Raji (cell line): ENCODE measurements around the gene RFC5.

Experiments
- POLR2A ChIP-seq: IDR thresholded peaks from 2 replicates; pipeline ENCODE4 v1.6.1; 2011; ENCODE audit warnings: low read depth, low read length, control low read depth; ENCODE audit not compliant: insufficient read depth

The RFC5 gene

DNA sequence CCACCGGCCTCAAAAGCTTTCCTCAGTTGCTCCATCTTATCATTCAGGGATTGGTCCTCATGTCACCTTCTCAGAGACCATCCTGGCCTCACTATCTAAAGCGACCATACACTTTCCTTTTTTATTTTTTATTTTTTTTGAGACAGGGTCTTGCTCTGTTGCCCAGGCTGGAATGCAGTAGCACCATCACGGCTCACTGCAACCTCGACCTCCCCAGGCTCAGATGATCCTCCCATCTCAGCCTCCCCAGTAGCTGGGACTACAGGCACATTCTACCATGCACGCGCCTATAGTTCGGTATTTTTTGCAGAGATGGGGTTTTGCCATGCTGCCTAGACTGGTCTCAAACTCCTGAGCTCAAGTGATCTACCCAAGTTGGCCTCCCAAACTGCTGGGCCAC, 41.7 kb downstream of the RFC5 start:
- TF ChIP-seq POLR2A = no peak

DNA sequence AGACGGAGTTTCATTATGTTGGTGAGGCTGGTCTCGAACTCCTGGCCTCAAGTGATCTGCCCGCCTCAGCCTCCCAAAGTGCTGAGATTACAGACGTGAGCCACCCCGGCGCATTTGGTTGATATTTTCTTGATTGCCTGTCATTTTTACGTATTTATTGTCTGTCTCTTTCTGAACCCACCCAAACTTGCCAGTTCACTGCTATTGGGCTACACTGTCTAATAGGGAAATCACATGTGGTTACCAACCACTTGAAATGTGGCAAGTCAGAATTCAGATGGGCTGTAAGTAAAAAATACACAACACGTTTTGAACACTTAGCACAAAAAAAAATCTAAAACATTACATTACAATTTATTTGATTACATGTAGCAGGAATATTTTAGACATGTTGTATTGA, 42.4 kb downstream of the RFC5 start:
- TF ChIP-seq POLR2A = no peak

DNA sequence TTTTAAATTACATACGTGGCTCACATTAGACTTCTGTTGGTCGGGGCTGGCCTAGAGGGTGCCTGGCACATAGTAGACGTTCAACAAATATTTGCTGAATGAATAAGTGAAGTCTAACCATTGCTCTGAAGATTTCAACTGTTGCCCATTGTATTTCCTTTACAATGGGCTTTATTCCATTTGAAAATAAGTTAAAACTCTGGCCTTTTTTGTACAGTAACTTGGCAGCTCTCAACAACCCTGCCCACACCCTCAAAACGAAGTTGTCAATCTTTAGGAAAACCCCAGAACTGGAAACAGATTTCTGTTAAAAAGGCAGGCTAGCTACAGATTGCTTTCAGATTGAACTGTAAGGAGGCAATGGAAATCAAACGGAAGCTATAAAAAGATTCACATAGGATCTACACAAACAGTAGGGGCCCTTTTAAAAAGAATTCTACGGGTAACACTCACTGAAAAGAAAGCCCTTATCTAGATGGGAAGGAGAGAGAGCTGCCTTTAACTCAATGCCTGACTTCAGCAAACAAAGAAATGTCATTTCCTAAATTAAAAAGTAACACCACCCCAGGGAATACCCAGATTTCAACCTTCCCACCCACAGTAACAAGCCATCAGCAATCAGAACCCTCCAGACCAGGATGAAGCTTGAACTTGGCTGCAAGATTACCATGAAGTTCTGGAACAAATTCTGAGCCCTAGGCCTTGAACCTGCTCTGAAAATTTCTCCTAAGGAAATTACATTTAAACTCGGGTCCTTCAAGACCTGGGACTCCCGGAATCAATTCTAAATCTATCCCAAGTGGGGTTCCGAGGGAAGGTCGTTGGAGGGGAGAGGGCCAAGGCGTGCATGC, 43.1 kb downstream of the RFC5 start:
- no peak for TF ChIP-seq POLR2A

DNA sequence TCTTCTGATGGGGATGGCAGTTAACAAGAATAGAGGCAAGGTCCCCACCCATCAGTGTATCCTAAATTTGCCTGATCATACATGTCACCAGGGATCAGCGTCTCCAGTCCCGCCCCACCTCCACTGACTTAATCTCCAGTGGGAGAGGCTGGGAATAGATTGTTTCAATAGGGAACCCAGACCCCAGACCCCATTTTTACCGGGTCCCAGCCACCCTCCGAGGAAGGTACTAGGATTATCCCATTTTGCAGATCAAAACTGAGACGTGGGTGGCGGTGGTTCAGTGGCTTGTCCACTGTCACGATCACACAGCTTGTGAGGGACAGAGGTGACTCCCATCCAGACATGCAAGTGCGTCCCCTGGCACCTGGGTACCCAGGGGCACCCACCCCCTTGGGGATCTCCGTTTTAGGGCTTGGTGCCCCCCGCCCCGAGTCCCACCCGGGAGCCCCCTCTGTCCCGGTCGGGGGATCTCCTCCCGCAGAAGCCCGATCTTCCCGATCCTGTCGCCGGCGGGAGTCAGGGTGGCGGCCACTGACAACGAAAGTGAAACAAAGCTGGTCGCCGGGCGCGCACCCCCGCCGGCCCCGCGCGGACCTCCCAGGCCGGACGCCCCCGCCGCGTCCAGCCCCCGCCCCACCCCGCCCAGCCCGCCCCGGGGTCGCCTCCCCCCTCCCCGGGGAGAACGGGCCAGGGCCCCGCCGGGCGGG, 44.0 kb downstream of the RFC5 start:
- TF ChIP-seq POLR2A = no peak

DNA sequence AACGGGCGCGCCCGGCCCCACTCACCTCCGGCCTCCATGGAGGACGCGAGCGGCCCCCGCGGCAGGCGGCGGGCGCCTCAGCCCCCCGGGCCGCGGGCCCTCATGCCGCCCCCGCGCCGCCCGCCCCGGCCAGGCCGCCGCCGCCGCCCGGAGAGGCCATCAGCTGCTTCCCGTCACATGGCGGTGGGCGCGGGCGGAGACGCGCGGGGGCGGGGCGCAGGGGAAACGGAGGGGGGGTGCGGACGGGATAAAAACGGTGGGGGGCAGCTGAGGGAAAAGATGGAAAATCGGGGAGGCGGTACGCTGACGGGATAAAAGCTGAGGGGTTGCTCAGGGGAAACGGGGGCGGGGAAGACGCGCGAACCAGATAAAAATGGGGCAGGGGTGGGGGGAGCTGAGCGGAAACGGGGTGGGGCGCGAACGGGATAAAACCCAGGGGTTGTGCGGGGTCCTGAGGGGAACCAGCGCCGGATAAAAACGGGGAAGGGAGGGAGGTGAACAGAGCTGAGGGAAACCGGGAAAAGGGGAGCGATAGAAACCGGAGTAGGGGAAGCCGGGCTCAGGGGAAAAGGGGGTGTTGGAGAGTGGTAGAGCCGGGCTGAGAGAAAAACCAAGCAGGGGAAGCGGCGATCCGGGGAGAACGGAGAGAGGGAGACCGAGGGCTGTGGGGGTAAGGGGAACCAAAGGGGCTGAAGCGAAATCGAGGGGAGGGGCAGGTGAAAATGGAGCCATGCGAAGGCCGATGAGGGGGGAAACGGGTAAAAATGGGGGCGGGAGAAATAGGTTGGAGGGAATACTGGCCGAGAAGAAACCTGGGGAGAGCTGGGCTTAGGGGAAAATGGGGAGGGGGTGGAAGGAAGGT, 44.7 kb downstream of the RFC5 start, which contains the start of gene WSB2:
Gene WSB2, minus strand, starts transcription at position 169 of the 862 bp plus-strand sequence. Its CDS starts 131 bp downstream, at position 38.
- no peak for TF ChIP-seq POLR2A

DNA sequence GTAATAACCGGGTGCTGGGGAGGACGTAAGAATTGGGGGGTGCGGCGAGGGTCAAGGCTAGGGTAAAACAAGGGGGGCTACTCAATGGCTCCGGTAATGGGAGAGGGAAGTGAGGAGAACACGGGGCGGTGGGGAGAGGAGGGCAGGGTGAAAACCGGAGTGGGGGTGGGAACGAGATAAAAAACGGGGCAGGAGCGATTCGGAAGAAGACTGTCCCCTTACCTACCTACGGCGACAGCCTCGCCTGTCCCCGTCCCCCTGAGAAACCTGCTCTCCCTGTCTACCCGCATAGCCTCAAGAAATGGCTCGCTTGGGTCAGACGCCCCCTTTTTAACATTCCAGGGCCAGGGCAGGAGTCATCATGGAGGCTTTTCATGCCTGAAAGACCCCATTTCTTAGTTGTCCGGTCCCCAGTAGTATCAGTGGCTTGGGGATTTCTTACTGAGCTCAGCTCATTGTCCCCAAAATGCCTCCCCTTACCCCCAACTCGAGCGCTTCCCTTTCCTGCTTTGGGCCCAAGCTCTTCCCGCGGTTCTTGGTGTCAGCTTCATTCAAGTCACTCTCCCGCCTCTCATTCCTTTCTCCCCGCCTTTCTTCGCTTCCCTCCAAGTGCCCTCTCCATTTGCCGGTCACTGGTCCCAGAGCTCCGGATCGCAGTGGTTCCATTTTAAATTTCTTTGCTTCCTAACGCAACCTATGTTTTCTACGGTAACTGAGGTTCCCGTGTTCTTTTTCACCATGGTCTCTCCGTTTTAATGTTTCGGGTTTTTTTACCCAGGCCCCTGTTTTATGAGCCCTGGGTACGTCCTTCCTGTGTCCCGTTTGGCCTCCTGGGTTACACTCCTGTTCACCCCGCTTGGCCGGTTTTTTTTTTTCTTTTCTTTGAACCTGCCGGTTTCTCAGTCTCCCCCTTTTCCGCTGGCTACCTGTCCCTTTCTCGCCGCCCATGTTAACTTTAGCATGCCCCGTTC, 45.7 kb downstream of the RFC5 start:
- no peak for TF ChIP-seq POLR2A

DNA sequence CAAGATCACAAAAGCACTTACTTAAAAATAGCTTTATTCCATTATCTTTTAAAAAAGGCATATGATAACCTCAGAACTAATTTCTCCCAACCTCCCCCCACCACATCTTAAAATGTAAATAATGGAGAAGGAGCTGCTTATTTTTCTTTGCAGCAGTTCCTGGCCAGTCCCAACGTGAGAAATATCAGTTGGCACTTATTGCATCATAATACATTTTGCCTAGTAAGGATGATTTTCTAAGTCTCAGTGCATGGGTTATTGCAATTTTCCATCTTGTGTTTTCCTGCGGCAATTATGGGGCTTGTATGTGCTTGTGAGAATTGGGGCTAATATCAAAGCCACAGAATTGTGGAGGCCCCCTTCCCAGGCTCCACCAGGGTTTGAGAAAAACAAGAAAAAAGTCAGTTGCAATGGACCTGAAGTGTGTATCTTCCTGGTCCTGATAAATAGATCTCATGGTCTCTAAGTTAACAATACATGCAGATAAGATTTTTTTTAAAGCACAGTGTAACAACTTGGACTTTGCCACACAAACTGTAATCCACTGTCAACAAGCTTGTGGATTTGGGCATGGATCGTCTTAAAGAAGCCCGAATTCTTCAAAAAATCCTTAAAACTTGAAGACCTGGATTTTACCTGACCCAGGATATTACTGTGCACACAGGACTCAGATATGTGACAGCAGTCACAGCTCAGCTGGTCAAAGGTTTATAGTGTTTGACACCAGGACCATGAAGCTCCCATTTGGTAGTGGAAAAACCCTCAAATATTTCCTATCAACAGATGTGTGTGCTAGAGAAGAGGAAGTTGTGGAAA, 47.3 kb downstream of the RFC5 start:
- TF ChIP-seq POLR2A = no peak

DNA sequence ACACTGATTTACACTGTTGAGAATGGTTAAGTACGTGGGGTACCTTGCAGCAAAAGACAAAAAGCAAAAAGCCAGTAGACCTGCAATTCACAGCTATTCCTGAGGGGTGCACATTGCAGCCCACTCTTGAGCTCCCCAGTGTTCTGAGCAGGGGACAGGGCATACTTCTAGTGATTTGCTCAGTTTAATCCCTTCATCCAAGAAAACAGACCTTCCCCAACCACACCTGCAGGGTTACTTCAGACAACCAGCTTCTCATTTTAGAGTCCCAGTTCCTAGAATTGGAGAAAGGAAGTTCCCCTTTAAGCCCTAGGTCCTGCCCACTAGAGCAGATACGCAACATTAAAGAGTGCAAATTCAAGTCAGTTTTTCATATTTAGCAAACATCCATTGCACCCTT, 48.1 kb downstream of the RFC5 start:
- no peak for TF ChIP-seq POLR2A

DNA sequence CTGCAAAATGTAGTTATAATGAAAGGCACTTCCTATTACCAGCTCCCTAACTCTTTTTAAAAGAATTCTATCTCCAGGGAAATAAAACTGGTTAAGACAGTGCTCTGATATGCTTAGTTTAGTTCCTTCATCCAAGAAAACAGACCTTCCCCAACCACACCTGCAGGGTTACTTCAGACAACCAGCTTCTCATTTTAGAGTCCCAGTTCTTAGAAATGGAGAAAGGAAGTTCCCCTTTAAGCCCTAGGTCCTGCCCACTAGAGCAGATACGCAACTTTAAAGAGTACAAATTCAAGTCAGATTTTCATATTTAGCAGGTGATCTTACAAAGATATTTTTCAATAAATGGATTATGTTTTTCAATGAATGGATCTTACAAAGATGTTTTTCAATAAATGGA, 48.9 kb downstream of the RFC5 start:
- no peak for TF ChIP-seq POLR2A

DNA sequence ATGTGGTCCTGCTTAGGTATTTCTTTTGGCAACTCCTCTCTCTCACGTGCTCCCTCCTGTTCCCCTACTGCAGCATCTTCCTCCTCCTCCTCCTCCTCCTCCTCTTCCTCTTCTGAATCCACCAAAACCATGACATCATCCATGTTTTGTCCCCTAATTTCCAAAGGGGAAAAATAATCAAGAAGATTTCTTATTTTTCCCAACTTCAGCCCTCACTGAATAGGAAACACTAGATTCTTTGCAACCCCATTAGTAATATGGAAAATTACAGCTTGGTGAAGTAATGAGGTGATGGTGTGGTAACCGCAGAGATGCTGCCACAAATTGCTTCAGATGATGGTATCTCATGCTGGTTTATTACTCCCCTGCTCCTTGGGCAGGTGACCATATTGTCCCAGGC, 51.9 kb downstream of the RFC5 start:
- TF ChIP-seq POLR2A = no peak

DNA sequence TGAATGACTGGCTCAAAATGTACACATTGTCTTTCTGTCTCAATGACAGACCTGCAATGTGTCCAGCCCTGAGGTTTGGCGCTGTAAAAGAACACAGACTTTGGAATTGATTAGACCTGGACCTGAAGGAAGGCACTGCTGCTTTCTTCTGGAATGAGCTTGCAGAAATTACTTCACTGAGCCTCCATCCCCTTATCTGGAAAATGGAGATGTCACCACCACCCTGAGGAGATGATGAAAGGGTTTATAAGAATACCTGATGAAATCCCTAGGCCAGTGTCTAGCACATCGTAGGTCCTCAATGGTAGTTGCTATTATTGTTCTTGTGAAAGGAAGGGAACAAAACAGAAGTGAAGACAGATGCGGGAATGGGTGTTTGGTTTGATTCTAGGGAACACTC, 54.1 kb downstream of the RFC5 start:
- TF ChIP-seq POLR2A = no peak

DNA sequence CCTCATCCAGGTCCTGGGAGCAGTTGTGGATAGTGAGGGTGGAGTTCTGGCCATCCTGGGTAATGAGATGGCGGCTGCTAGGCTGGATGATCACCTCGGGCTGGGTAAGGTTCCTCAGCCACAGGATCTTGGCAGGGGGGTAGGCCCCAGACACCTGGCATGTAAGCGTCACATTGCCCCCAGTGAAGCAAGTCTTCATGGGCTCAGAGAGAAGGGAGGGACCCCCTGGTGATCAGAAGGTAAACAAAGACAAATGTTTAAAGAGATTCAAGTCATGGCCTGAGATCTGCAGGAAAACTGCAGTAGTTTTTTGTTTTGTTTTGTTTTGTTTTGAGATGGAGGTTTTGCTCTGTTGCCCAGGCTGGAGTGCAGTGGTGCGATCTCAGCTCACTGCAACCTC, 57.3 kb downstream of the RFC5 start:
- no peak for TF ChIP-seq POLR2A
